Adrenal gland (tissue), 5 donors: Measurements from ENCODE around the gene MMP15.

ENCODE experiments used
- POLR2A ChIP-seq, 2 donors: fragments of 450-650 bp; IDR thresholded peaks; one replicate each; pipeline ENCODE4 v1.6.1; 2017; ENCODE audit warnings: antibody characterized with exemption in 2 of 2, mild to moderate bottlenecking in 2 of 2, moderate library complexity in 1 of 2
- TF ChIP-seq, protein P1 (sequence below), 6 experiments: fragments of 450-650 bp in 4 of 6; fragments of 200-600 bp in 2 of 6; sonication (generic) in 1 of 6; IDR thresholded peaks; 1 replicate in 5 of 6; 2 replicates in 1 of 6; pipeline versions ENCODE4 v1.5.1 to v1.8.0; 2016 to 2021; ENCODE audit warnings: antibody characterized with exemption in 6 of 6, mild to moderate bottlenecking in 2 of 6, moderate library complexity in 1 of 6
- donor health status: DM: no; HTN: no; CAD: no.

GRCh38 chr16:57981636-57982035 lies 43.9 kb upstream of the MMP15 start:
- TF ChIP-seq POLR2A (IDR thresholded peaks at IDR 0.05), result no peak
- TF ChIP-seq, protein P1, sequence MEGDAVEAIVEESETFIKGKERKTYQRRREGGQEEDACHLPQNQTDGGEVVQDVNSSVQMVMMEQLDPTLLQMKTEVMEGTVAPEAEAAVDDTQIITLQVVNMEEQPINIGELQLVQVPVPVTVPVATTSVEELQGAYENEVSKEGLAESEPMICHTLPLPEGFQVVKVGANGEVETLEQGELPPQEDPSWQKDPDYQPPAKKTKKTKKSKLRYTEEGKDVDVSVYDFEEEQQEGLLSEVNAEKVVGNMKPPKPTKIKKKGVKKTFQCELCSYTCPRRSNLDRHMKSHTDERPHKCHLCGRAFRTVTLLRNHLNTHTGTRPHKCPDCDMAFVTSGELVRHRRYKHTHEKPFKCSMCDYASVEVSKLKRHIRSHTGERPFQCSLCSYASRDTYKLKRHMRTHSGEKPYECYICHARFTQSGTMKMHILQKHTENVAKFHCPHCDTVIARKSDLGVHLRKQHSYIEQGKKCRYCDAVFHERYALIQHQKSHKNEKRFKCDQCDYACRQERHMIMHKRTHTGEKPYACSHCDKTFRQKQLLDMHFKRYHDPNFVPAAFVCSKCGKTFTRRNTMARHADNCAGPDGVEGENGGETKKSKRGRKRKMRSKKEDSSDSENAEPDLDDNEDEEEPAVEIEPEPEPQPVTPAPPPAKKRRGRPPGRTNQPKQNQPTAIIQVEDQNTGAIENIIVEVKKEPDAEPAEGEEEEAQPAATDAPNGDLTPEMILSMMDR (IDR thresholded peaks at IDR 0.05), result no peak
